HEK293 (cell line): ENCODE data around the gene SEM1.

Experiments used
- CTCF ChIA-PET: fragments of 350-600 bp; formaldehyde crosslinking; extraction: SDS; loops from one replicate; lab custom pipeline; 2021; ENCODE audit warnings: antibody characterized with exemption; lab: Yijun Ruan, JAX
- POLR2A ChIA-PET: fragments of 300-600 bp; formaldehyde crosslinking; extraction: SDS; loops from one replicate; lab custom pipeline; 2020; ENCODE audit warnings: antibody characterized with exemption, inconsistent platforms; lab: Yijun Ruan, JAX
- H3K27ac ChIP-seq: fragments of 200-500 bp; sonication (Bioruptor generic); 2 replicates; pipeline ENCODE4 v1.5.1; 2014; ENCODE audit warnings: low read depth, low read length, control low read depth, inconsistent platforms; ENCODE audit errors: extremely low read depth
- H3K36me3 ChIP-seq, 2 experiments: fragments of 200-500 bp in 1 of 2; sonication (Bioruptor generic) in 1 of 2; 1 replicate in 1 of 2; 2 replicates in 1 of 2; pipeline ENCODE4 v1.5.1; 2014 to 2017; ENCODE audit warnings: inconsistent platforms in 2 of 2, low read length in 2 of 2; ENCODE audit not compliant: control insufficient read depth in 2 of 2, insufficient read depth in 1 of 2
- H3K4me1 ChIP-seq: fragments of 200-500 bp; sonication (Bioruptor generic); 2 replicates; pipeline ENCODE4 v1.5.1; 2014; ENCODE audit warnings: mild to moderate bottlenecking, low read length, inconsistent platforms; ENCODE audit not compliant: control insufficient read depth, insufficient read depth
- H3K4me3 ChIP-seq: 2 replicates; pipeline ENCODE4 v1.5.1; 2011; ENCODE audit warnings: low read depth, mild to moderate bottlenecking, control low read depth, low read length, moderate library complexity
- H3K9me3 ChIP-seq: fragments of 200-500 bp; sonication (Bioruptor generic); 2 replicates; pipeline ENCODE4 v1.5.1; 2014; ENCODE audit warnings: low read depth, low read length, inconsistent platforms; ENCODE audit not compliant: control insufficient read depth, insufficient read depth
- ATF2 ChIP-seq: fragments of 450-650 bp; formaldehyde crosslinking; IDR thresholded peaks from 2 replicates; pipeline ENCODE4 v1.5.1; 2016; ENCODE audit warnings: missing biosample characterization, missing genetic modification characterization, low read depth
- OSR2 ChIP-seq: fragments of 450-650 bp; formaldehyde crosslinking; IDR thresholded peaks from 2 replicates; pipeline ENCODE4 v1.5.1; 2016; ENCODE audit warnings: missing biosample characterization, missing genetic modification characterization
- PRDM10 ChIP-seq: fragments of 450-650 bp; formaldehyde crosslinking; IDR thresholded peaks from 2 replicates; pipeline ENCODE4 v1.5.1; 2016; ENCODE audit warnings: missing biosample characterization, missing genetic modification characterization
- SCRT1 ChIP-seq: fragments of 450-650 bp; formaldehyde crosslinking; IDR thresholded peaks from 2 replicates; pipeline ENCODE4 v1.5.1; 2016; ENCODE audit warnings: missing biosample characterization, missing genetic modification characterization, borderline replicate concordance
- TSHZ1 ChIP-seq: fragments of 450-650 bp; formaldehyde crosslinking; IDR thresholded peaks from 2 replicates; pipeline ENCODE4 v1.5.1; 2016; ENCODE audit warnings: missing biosample characterization, missing genetic modification characterization, borderline replicate concordance
- ZBTB48 ChIP-seq: fragments of 450-650 bp; formaldehyde crosslinking; IDR thresholded peaks from 2 replicates; pipeline ENCODE4 v1.5.1; 2016; ENCODE audit warnings: missing biosample characterization, missing genetic modification characterization
- ZIC2 ChIP-seq: fragments of 450-650 bp; formaldehyde crosslinking; IDR thresholded peaks from 2 replicates; pipeline ENCODE4 v1.5.1; 2016; ENCODE audit warnings: missing biosample characterization, missing genetic modification characterization
- ZNF112 ChIP-seq: fragments of 450-650 bp; formaldehyde crosslinking; IDR thresholded peaks from 2 replicates; pipeline ENCODE4 v1.5.0; 2017; ENCODE audit warnings: missing biosample characterization, missing genetic modification characterization
- ZNF133 ChIP-seq: fragments of 450-650 bp; formaldehyde crosslinking; IDR thresholded peaks from 2 replicates; pipeline ENCODE4 v1.5.1; 2016; ENCODE audit warnings: missing biosample characterization, missing genetic modification characterization
- ZNF18 ChIP-seq: fragments of 450-650 bp; formaldehyde crosslinking; IDR thresholded peaks from 2 replicates; pipeline ENCODE4 v1.5.1; 2016; ENCODE audit warnings: missing biosample characterization, missing genetic modification characterization
- ZNF350 ChIP-seq: fragments of 450-650 bp; formaldehyde crosslinking; IDR thresholded peaks from 2 replicates; pipeline ENCODE4 v1.5.0; 2017; ENCODE audit warnings: missing biosample characterization, mild to moderate bottlenecking, missing genetic modification characterization
- ZNF37A ChIP-seq: fragments of 450-650 bp; IDR thresholded peaks from 2 replicates; pipeline ENCODE4 v1.5.1; 2018; ENCODE audit warnings: missing biosample characterization, missing genetic modification characterization
- ZNF426 ChIP-seq: fragments of 450-650 bp; formaldehyde crosslinking; IDR thresholded peaks from 2 replicates; pipeline ENCODE4 v1.5.1; 2017; ENCODE audit warnings: missing biosample characterization, missing genetic modification characterization, mild to moderate bottlenecking, inconsistent platforms, moderate library complexity
- ZNF48 ChIP-seq: fragments of 450-650 bp; formaldehyde crosslinking; IDR thresholded peaks from 2 replicates; pipeline ENCODE4 v1.5.1; 2016; ENCODE audit warnings: missing biosample characterization, missing genetic modification characterization
- ZNF549 ChIP-seq: fragments of 450-650 bp; IDR thresholded peaks from 2 replicates; pipeline ENCODE4 v1.5.1; 2018; ENCODE audit warnings: missing biosample characterization, missing genetic modification characterization, mild to moderate bottlenecking, inconsistent platforms, moderate library complexity
- ZNF558 ChIP-seq: fragments of 450-650 bp; formaldehyde crosslinking; IDR thresholded peaks from 2 replicates; pipeline ENCODE4 v1.5.1; 2016; ENCODE audit warnings: missing biosample characterization, missing genetic modification characterization
- ZNF639 ChIP-seq: fragments of 450-650 bp; formaldehyde crosslinking; IDR thresholded peaks from 2 replicates; pipeline ENCODE4 v1.5.1; 2016; ENCODE audit warnings: missing biosample characterization, missing genetic modification characterization
- ZNF664 ChIP-seq: fragments of 450-650 bp; formaldehyde crosslinking; IDR thresholded peaks from 2 replicates; pipeline ENCODE4 v1.5.1; 2016; ENCODE audit warnings: missing biosample characterization, missing genetic modification characterization
- ZNF670 ChIP-seq: fragments of 450-650 bp; formaldehyde crosslinking; IDR thresholded peaks from 2 replicates; pipeline ENCODE4 v1.5.1; 2016; ENCODE audit warnings: missing biosample characterization, missing genetic modification characterization, low read depth
- ZNF76 ChIP-seq: fragments of 450-650 bp; formaldehyde crosslinking; IDR thresholded peaks from 2 replicates; pipeline ENCODE4; 2016; ENCODE audit warnings: low read depth, missing biosample characterization, missing genetic modification characterization, borderline replicate concordance
- ZNF792 ChIP-seq: fragments of 450-650 bp; formaldehyde crosslinking; IDR thresholded peaks from 2 replicates; pipeline ENCODE4 v1.5.1; 2016; ENCODE audit warnings: missing biosample characterization, missing genetic modification characterization

The SEM1 gene

GRCh38 chr7:96720843-96721242, 11.2 kb upstream of the SEM1 start (continued):
- TF ChIP-seq ZNF664 (tag by site-specific recombination) (no peak), PRDM10 (peak; percentile 99), ZNF350 (tag by site-specific recombination) (no peak), ZIC2 (tag by site-specific recombination) (no peak), SCRT1 (tag by site-specific recombination) (peak; percentile 63; the same call in 1 of the 2 replicates), ZNF133 (tag by site-specific recombination) (no peak), ZNF48 (tag by site-specific recombination) (no peak), ZNF37A (tag by site-specific recombination) (no peak), ZNF426 (tag by site-specific recombination) (no peak), ZNF76 (tag by site-specific recombination) (no peak), ZNF18 (tag by site-specific recombination) (no peak), ZNF549 (tag by site-specific recombination) (no peak), ZNF670 (tag by site-specific recombination) (no peak), OSR2 (tag by site-specific recombination) (no peak), ATF2 (tag by site-specific recombination) (no peak), ZNF639 (tag by site-specific recombination) (no peak)

- ChIA-PET POLR2A (interaction anchor here (0.6 to 1.0 kb wide), 2 partner anchors 286 to 1153 kb away, joined by 3 read pairs; partner anchors contain the start of genes ASNS and DLX6), CTCF (interaction anchor here (0.6 kb wide), 1 partner anchor 263 kb away, joined by 3 read pairs; no protein-coding TSS in a partner anchor)
- Histone ChIP-seq H3K4me1 (peaks cover 11% of the 10 kb centered on the region; the same call in 1 of the 2 replicates), H3K9me3 (no peaks in the 10 kb centered on the region), H3K27ac (no peak overlapping the region), H3K36me3 (no peaks in the 10 kb centered on the region), H3K4me3 (no peak overlapping the region)
- no peak for TF ChIP-seq ZNF112 (tag by site-specific recombination)
- no peak for TF ChIP-seq ZNF792 (tag by site-specific recombination)
- TF ChIP-seq ZBTB48: peak; percentile 78; the same call in 1 of the 2 replicates
- peak; percentile 85; the same call in 1 of the 2 replicates for TF ChIP-seq ZNF558 (tag by site-specific recombination)
- TF ChIP-seq TSHZ1: no peak
Observed at GRCh38 chr7:96719164-96719563, 9.5 kb upstream of the SEM1 start.
